Measurements from ENCODE around the gene TAMM41. TPM values are rescaled to one million over a fixed set of nuclear protein-coding genes. Genes with fewer than 3 reads are reported as not detected.
"Not testable (repeated sequence)": the region's sequence is repeated elsewhere in the genome, so short reads cannot be mapped to it uniquely, and the experiment has no call there.

TAMM41 gene
- total RNA-seq, 1 donor from 2014 or later = 3.7 TPM

DNA sequence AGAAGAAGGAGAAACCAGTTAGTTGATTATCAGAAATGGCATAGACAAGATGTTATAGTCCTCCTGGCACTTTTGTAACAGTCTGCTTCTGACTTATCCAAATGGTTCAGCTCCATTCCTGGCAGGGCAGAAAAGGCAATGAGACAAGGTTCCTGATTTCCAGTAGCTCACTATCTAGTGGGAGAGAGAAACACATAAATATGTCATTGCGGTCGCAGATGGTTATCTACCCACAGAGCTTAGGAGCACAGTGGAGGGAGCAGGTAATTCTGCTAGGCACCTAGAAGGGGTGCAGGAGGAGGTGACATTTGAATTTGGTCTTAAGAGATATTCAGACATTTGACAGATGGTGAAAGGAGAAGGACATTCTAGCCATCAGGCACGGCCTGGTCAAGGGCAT lies 78.1 kb downstream of the TAMM41 start:
- DNase-seq (ENCODE audit: low read depth, low spot score) = no peak

GRCh38 chr3:11764931-11765363 lies 81.7 kb downstream of the TAMM41 start:
- DNase-seq (ENCODE audit: low read depth, low spot score) = peak; percentile 66

DNA sequence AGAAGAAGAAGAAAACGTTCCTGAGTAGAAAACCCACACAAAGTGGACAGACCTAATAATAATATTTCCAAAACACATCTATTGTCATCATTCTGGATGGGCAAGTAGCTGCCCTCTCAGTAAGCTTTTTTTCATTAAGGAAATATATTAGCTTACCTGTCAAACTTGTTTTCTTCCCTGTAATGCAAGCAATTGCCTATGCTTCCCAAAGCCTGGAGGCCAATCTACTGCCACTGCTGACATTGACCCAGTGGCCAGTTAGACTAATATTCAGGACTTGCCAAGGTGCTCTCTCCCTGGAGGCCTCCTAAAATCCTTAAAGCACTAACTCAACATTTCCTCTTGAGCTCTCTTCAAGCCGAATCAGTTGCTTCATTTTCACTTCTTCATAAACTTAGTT lies 86.7 kb downstream of the TAMM41 start:
- DNase-seq (ENCODE audit: low read depth, low spot score) = no peak

DNA sequence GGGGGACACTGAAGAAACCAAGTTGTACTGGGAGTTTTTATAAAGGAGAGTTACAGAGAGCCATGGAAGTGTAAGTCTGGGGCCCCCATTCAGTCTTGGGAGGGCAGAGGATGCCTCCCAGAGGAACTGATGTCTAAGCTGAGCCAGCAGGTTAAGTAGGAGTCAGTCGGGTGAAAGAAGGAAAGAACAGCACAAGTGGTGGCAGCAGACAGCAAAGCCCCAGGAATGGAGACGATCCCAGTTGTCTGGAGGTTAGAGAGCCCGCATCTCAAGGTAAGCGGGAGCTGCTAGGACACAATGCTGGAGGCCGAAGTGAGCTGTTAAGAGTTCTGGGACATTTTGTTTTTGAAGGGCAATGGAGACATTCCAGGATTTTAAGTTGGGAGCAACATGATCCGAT lies 88.8 kb downstream of the TAMM41 start:
- DNase-seq (ENCODE audit: low read depth, low spot score) = no peak

DNA sequence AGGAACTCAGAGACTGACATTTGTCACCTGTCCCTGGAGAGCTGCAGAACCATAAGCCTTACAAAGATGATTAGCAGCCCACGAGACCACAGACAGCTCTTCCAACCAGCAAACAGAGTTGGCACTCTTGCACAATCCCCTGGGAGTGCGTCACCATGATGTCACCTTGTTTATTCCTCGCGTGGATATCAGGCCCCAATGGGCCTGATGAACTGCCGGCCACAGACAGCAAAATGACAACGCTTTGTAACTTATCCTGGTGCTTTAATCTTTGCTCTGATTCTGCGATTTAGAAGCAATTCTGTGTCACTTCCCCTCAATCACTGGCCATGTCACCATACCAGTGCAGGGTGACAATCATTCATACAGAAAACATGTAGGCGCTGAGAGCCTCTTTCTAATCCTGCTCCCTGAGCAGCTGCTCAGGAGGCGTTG lies 89.2 kb downstream of the TAMM41 start:
- DNase-seq (ENCODE audit: low read depth, low spot score) = no peak

GRCh38 chr3:11755276-11755675 lies 91.4 kb downstream of the TAMM41 start:
- DNase-seq (ENCODE audit: low read depth, low spot score) = no peak

GRCh38 chr3:11752254-11752653 lies 94.4 kb downstream of the TAMM41 start:
- not testable (repeated sequence) for DNase-seq (ENCODE audit: low read depth, low spot score)

DNA sequence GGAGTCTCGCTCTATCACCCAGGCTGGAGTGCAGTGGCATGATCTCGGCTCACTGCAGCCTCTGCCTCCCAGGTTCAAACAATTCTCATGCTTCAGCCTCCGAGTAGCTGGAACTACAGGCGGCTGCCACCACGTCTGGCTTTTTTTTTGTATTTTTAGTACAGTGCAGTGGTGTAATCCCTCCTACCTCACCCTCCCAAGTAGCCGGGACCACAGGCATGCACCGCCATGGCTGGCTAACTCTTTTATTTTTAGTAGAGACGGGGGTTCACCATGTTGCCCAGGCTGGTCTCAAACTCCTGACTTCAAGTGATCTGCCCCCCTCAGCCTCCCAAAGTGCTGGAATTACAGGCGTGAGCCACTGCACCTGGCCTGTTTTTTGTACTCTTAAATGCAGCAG lies 98.4 kb downstream of the TAMM41 start:
- not testable (repeated sequence) for DNase-seq (ENCODE audit: low read depth, low spot score)

Other genes with a start within 250 kb of the TAMM41 start
- gene VGLL4, start 203.0 kb downstream of the TAMM41 start, total RNA-seq = 66.3 and 83.8 TPM in 2 replicates
- 0.07 and 0.20 TPM in 2 replicates for gene SYN2, start 157.5 kb upstream of the TAMM41 start, total RNA-seq